BJ (cell line): ENCODE data around the gene ST6GALNAC4. TPM values are rescaled to one million over a fixed set of nuclear protein-coding genes. Genes with fewer than 3 reads are reported as not detected.

Experiments used
- CTCF ChIA-PET: fragments of 350-600 bp; formaldehyde crosslinking; extraction: SDS; loops from one replicate; lab custom pipeline; 2021; ENCODE audit warnings: antibody characterized with exemption, inconsistent platforms; lab: Yijun Ruan, JAX
- POLR2A ChIA-PET: fragments of 300-600 bp; sonication (Branson Sonifier 250); formaldehyde crosslinking; extraction: SDS; loops from one replicate; lab custom pipeline; 2021; ENCODE audit warnings: antibody characterized with exemption; lab: Charles Lee
- DNase-seq: peaks from one replicate; pipeline ENCODE4 v3.0.0-alpha.2; 2011; ENCODE audit warnings: low read depth
- H3K27me3 ChIP-seq: 2 replicates; pipeline ENCODE4 v1.6.0; 2011; ENCODE audit warnings: low read length; ENCODE audit not compliant: control insufficient read depth, insufficient read depth
- H3K36me3 ChIP-seq: 2 replicates; pipeline ENCODE4 v1.5.1; 2011; ENCODE audit warnings: low read length; ENCODE audit not compliant: control insufficient read depth, insufficient read depth
- H3K4me3 ChIP-seq: 2 replicates; pipeline ENCODE4 v1.5.1; 2011; ENCODE audit warnings: low read depth, mild to moderate bottlenecking, control low read depth, low read length
- CTCF ChIP-seq: IDR thresholded peaks from 2 replicates; pipeline ENCODE4 v1.5.1; 2011; ENCODE audit warnings: low read depth, mild to moderate bottlenecking, control low read depth, inconsistent platforms, low read length, moderate library complexity; ENCODE audit not compliant: insufficient read depth
- polyA plus RNA-seq: library from polyadenylated mRNA; depleted of rRNA; stranded (reverse); fragments of >200 nt; gene quantifications from 2 replicates; pipeline ENCODE4 v1.2.3, GENCODE V29; 2011

The ST6GALNAC4 gene
- polyA plus RNA-seq, 1 experiment: 35.5 TPM

GRCh38 chr9:127927988-127928675 lies 11.3 kb upstream of the ST6GALNAC4 start:
- ChIA-PET POLR2A (no interaction called here), CTCF (interaction anchor here (0.8 to 1.4 kb wide), 2 partner anchors 107 to 193 kb away, joined by 3 to 6 read pairs; partner anchors contain the start of gene TOR2A)
- no peak overlapping the region for H3K4me3 ChIP-seq
- DNase-seq: no peak
- no peaks in the 10 kb centered on the region for H3K36me3 ChIP-seq
- TF ChIP-seq CTCF: no peak
- no peaks in the 10 kb centered on the region for H3K27me3 ChIP-seq

- Histone ChIP-seq H3K36me3 (no peaks in the 10 kb centered on the region), H3K4me3 (peak overlapping the region; percentile 23), H3K27me3 (no peaks in the 10 kb centered on the region)
- no peak for TF ChIP-seq CTCF
- no peak for DNase-seq
- POLR2A ChIA-PET: no interaction called here
- CTCF ChIA-PET: interaction anchor here (0.8 kb wide), 1 partner anchor 107 kb away, joined by 3 read pairs; no protein-coding TSS in a partner anchor
Observed at GRCh38 chr9:127927201-127927987, 10.6 kb upstream of the ST6GALNAC4 start.

- Histone ChIP-seq H3K27me3 (no peaks in the 10 kb centered on the region), H3K36me3 (no peaks in the 10 kb centered on the region), H3K4me3 (peak overlapping the region; percentile 23)
- CTCF ChIA-PET: interaction anchor here (0.9 to 1.9 kb wide), 2 partner anchors 17 to 192 kb away, joined by 4 to 7 read pairs; partner anchors contain the start of gene TOR2A
- POLR2A ChIA-PET: no interaction called here
- DNase-seq: no peak
- no peak for TF ChIP-seq CTCF
Observed at GRCh38 chr9:127926906-127927200, 10.0 kb upstream of the ST6GALNAC4 start.

- ChIA-PET POLR2A (no interaction called here), CTCF (interaction anchor here (0.6 to 1.9 kb wide), 3 partner anchors 16 to 191 kb away, joined by 3 to 7 read pairs (median 4); partner anchors contain the start of gene TOR2A)
- Histone ChIP-seq H3K27me3 (no peaks in the 10 kb centered on the region), H3K36me3 (no peaks in the 10 kb centered on the region), H3K4me3 (no peak overlapping the region)
- TF ChIP-seq CTCF: no peak
- no peak for DNase-seq
Observed at GRCh38 chr9:127925959-127926905, 9.4 kb upstream of the ST6GALNAC4 start.
